Smooth muscle cell (in vitro differentiated cells): ENCODE results near the gene NUDT16L1. TPM values are rescaled to one million over a fixed set of nuclear protein-coding genes. Genes with fewer than 3 reads are reported as not detected.

Source experiments
- DNase-seq: peaks from one replicate; lab custom pipeline; 2025; ENCODE audit not compliant: unreplicated experiment; lab: John Stamatoyannopoulos, UW
- H2AFZ ChIP-seq: fragments of 200-600 bp; sonication (generic); 2 replicates; pipeline ENCODE4 v1.6.0; 2016; ENCODE audit warnings: antibody characterized with exemption, low read depth, mild to moderate bottlenecking
- H3F3A ChIP-seq: fragments of 200-600 bp; sonication (generic); 2 replicates; pipeline ENCODE4 v1.6.0; 2017; ENCODE audit warnings: antibody characterized with exemption, low read depth
- H3K27ac ChIP-seq: fragments of 200-600 bp; sonication (generic); 2 replicates; pipeline ENCODE4 v1.5.1; 2016; ENCODE audit warnings: low read depth, mild to moderate bottlenecking
- H3K27me3 ChIP-seq: fragments of 200-600 bp; sonication (generic); 2 replicates; pipeline ENCODE4 v1.6.1; 2016; ENCODE audit warnings: low read depth, mild to moderate bottlenecking
- H3K36me3 ChIP-seq: fragments of 200-600 bp; sonication (generic); 2 replicates; pipeline ENCODE4 v1.5.1; 2016; ENCODE audit warnings: low read depth
- H3K4me1 ChIP-seq: fragments of 200-600 bp; sonication (generic); 2 replicates; pipeline ENCODE4 v1.5.1; 2016; ENCODE audit warnings: low read depth
- H3K4me2 ChIP-seq: fragments of 200-600 bp; sonication (generic); 2 replicates; pipeline ENCODE4 v1.6.0; 2016; ENCODE audit warnings: mild to moderate bottlenecking
- H3K4me3 ChIP-seq: fragments of 200-600 bp; sonication (generic); 2 replicates; pipeline ENCODE4 v1.5.1; 2016; ENCODE audit warnings: mild to moderate bottlenecking
- H3K79me2 ChIP-seq: fragments of 200-600 bp; sonication (generic); 2 replicates; pipeline ENCODE4 v1.6.0; 2016; ENCODE audit warnings: low read depth, mild to moderate bottlenecking
- H3K9ac ChIP-seq: fragments of 200-600 bp; sonication (generic); 2 replicates; pipeline ENCODE4 v1.6.0; 2016; ENCODE audit warnings: low read depth
- H3K9me3 ChIP-seq: fragments of 200-600 bp; sonication (generic); replicated peaks from 2 replicates; pipeline ENCODE4 v1.5.1; 2016; ENCODE audit warnings: low read depth
- H4K20me1 ChIP-seq: fragments of 200-600 bp; sonication (generic); 2 replicates; pipeline ENCODE4 v1.6.0; 2016; ENCODE audit warnings: low read depth
- WGBS: methylation state at CpG from one replicate; pipeline ENCODE4 v1.1.7; 2016; ENCODE audit warnings: low lambda C conversion rate; 5-methylcytosine and 5-hydroxymethylcytosine counted together
- polyA plus RNA-seq: library from polyadenylated mRNA; unstranded; fragments of >200 nt; fragmentation: Nextera tagmentation; extraction: Ambion mirVana; gene quantifications from 2 replicates; pipeline ENCODE4 v1.2.1, GENCODE V29; 2016
- total RNA-seq: library from RNA; depleted of rRNA; stranded (reverse); fragments of >200 nt; gene quantifications from 2 replicates; pipeline ENCODE4 v1.2.3, GENCODE V29; 2014
- TF ChIP-seq, protein P1 (sequence below): fragments of 200-600 bp; sonication (generic); IDR thresholded peaks from 2 replicates; pipeline ENCODE4 v1.5.1; 2017; ENCODE audit warnings: borderline replicate concordance, mild to moderate bottlenecking, antibody characterized with exemption; ENCODE audit not compliant: insufficient read depth, poor library complexity, severe bottlenecking

The NUDT16L1 gene
- total and polyA plus RNA-seq, 2 experiments from 2014 or later = 17.6 to 48.3 TPM

DNA sequence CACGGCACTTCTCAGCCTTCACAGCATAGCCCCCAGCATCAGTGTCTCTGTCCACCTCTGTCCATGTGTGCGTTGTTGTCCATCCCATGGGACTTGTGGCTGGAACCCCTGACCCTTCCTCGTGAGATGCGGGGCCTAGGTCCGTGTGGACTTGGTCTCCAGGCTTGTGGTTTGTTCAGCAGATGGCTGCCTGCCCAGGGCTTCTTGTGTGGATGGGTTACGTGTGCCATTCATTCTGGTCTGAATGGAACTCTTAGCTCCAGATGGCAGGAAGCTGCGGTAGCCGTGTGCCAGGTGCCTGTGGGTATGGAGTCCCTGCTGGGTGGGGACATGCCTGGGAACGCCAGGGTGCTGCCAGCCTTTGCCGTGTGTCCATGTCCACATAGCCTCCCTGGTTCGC lies 31.7 kb upstream of the NUDT16L1 start:
- Histone ChIP-seq H4K20me1 (peaks cover 80% of the 10 kb centered on the region), H2AFZ (no peak overlapping the region), H3K4me1 (no peaks in the 10 kb centered on the region), H3K79me2 (no peaks in the 10 kb centered on the region), H3K9me3 (no peaks in the 10 kb centered on the region), H3K4me2 (no peak overlapping the region), H3K36me3 (no peaks in the 10 kb centered on the region), H3K9ac (no peak overlapping the region), H3K4me3 (no peak overlapping the region), H3K27me3 (no peaks in the 10 kb centered on the region), H3K27ac (no peak overlapping the region), H3F3A (no peaks in the 10 kb centered on the region)
- TF ChIP-seq, protein P1, sequence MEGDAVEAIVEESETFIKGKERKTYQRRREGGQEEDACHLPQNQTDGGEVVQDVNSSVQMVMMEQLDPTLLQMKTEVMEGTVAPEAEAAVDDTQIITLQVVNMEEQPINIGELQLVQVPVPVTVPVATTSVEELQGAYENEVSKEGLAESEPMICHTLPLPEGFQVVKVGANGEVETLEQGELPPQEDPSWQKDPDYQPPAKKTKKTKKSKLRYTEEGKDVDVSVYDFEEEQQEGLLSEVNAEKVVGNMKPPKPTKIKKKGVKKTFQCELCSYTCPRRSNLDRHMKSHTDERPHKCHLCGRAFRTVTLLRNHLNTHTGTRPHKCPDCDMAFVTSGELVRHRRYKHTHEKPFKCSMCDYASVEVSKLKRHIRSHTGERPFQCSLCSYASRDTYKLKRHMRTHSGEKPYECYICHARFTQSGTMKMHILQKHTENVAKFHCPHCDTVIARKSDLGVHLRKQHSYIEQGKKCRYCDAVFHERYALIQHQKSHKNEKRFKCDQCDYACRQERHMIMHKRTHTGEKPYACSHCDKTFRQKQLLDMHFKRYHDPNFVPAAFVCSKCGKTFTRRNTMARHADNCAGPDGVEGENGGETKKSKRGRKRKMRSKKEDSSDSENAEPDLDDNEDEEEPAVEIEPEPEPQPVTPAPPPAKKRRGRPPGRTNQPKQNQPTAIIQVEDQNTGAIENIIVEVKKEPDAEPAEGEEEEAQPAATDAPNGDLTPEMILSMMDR = no peak
- no peak for DNase-seq
- 91% methylated on average over 11 of the region's 11 CpGs for WGBS

DNA sequence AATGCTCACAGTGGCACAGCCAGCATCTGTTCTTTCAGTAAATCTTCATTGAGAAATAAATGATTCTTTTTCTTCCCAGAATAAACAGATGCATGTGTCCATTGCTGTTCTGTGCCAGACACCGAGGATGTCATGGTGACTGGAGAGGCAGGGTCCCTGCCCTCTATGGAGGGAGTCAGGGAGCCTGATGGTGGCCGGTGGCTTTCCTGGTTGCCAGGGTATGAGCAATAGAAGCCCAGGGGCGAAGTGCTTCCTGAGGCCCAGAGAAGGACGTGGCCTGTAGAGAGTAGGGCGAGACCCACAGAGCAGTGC lies 29.9 kb upstream of the NUDT16L1 start:
- Histone ChIP-seq H3K27ac (no peak overlapping the region), H3K36me3 (no peaks in the 10 kb centered on the region)
- 95% methylated on average over 5 of the region's 5 CpGs for WGBS

DNA sequence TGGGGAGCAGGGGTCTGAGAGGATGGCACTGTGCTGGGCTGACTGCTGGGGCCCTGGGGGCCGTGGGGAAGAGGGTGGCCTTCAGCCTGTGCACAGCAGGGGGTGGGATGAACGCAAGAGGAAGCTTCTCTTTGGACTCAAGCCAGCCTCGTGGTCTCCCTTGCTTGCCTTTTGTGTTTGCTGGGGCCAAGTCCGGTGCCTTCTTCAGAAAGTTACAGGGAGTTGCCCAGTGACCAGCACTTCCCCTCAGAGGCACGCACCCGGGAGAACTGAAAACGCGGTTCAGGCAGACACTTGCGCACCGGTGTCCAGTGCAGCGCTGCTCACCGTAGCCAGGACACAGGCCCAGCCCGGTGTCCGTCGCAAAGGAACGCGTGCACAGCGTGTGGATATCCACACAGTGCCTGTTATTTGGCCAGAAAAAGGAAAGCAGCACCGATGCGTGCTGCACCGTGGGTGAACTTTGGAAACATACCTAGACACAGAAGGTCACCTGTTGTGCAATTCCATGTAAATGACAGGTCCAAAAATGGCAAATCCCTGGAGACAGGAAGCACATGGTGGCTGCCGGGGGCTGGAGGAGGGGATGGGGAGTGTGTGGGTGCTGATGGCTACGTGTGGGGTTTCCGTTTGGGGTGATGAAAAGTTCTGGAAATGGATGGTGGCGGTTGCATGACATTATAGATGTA lies 29.4 kb upstream of the NUDT16L1 start:
- DNase-seq = no peak
- Histone ChIP-seq H3K4me3 (no peak overlapping the region), H4K20me1 (peaks cover 71% of the 10 kb centered on the region), H3K36me3 (peaks cover 5% of the 10 kb centered on the region), H3K27me3 (no peaks in the 10 kb centered on the region), H3K9ac (no peak overlapping the region), H3F3A (no peaks in the 10 kb centered on the region), H3K4me1 (no peaks in the 10 kb centered on the region), H3K4me2 (no peak overlapping the region), H2AFZ (no peak overlapping the region), H3K9me3 (no peaks in the 10 kb centered on the region), H3K79me2 (no peaks in the 10 kb centered on the region), H3K27ac (no peak overlapping the region)
- TF ChIP-seq, protein P1 = no peak
- WGBS = 97% methylated on average over 25 of the region's 25 CpGs

More for the DNA sequence above, 29.9 kb upstream of the NUDT16L1 start:
- Histone ChIP-seq H2AFZ (no peak overlapping the region), H3F3A (no peaks in the 10 kb centered on the region), H3K79me2 (no peaks in the 10 kb centered on the region), H3K27me3 (no peaks in the 10 kb centered on the region), H3K9ac (no peak overlapping the region), H3K4me2 (no peak overlapping the region), H3K9me3 (no peaks in the 10 kb centered on the region), H3K4me1 (no peaks in the 10 kb centered on the region), H3K4me3 (no peak overlapping the region), H4K20me1 (peaks cover 71% of the 10 kb centered on the region)
- no peak for DNase-seq
- TF ChIP-seq, protein P1 = no peak
